HepG2 (cell line): ENCODE results near the gene ANKRD12. TPM values are rescaled to one million over a fixed set of nuclear protein-coding genes. Genes with fewer than 3 reads are reported as not detected.

Experiments used
- HNF1A ChIP-seq, 2 experiments: sonication (generic) in 1 of 2; formaldehyde crosslinking in 1 of 2; IDR thresholded peaks; 2 replicates each; pipeline versions ENCODE4 v1.4.0 to v1.6.1; 2016 to 2020; ENCODE audit warnings: borderline replicate concordance in 1 of 2, low read depth in 1 of 2, mild to moderate bottlenecking in 1 of 2, missing genetic modification reagents in 1 of 2
- NR2F2 ChIP-seq: IDR thresholded peaks from 2 replicates; pipeline ENCODE4 v1.6.1; 2012; ENCODE audit warnings: low read depth, inconsistent platforms, borderline replicate concordance
- PATZ1 ChIP-seq: sonication (generic); formaldehyde crosslinking; IDR thresholded peaks from 2 replicates; pipeline ENCODE4 v1.4.0; 2020; ENCODE audit warnings: missing genetic modification reagents
- PRPF4 ChIP-seq: fragments of 200-400 bp; formaldehyde crosslinking; IDR thresholded peaks from 2 replicates; pipeline ENCODE4 v1.6.1; 2016; ENCODE audit warnings: low read length, low read depth; ENCODE audit not compliant: poor library complexity, severe bottlenecking
- SAP130 ChIP-seq: IDR thresholded peaks from 2 replicates; pipeline ENCODE4 v1.6.1; 2016; ENCODE audit warnings: low read depth
- ZBTB4 ChIP-seq: sonication (generic); formaldehyde crosslinking; IDR thresholded peaks from 2 replicates; pipeline ENCODE4 v1.4.0; 2020; ENCODE audit warnings: missing genetic modification reagents, mild to moderate bottlenecking, borderline replicate concordance
- ZNF710 ChIP-seq: sonication (generic); formaldehyde crosslinking; IDR thresholded peaks from 2 replicates; pipeline ENCODE4 v1.5.0; 2020; ENCODE audit warnings: mild to moderate bottlenecking, missing genetic modification reagents, borderline replicate concordance
- polyA plus RNA-seq, 8 experiments: library from polyadenylated mRNA; depleted of rRNA in 3 of 8; stranded (reverse) in 7 of 8; unstranded in 1 of 8; fragments of >200 nt; fragmentation: Illumina TruSeq in 4 of 8; extraction: Trizol in 4 of 8; gene quantifications; 2 replicates each; pipeline versions ENCODE4 v1.2.1 to v1.2.3, GENCODE V29; 2011 to 2016; ENCODE audit warnings: low read depth in 4 of 8, missing spikeins in 1 of 8, mixed read lengths in 1 of 8; ENCODE audit not compliant: insufficient read depth in 1 of 8
- total RNA-seq, 5 experiments: library from RNA; depleted of rRNA; stranded (reverse); fragments of >200 nt; fragmentation: Illumina TruSeq; extraction: Trizol; gene quantifications; 2 replicates each; pipeline ENCODE4 v1.2.3, GENCODE V29; 2016; ENCODE audit warnings: low read depth in 1 of 5
- TF ChIP-seq, protein P1 (sequence below): sonication (generic); formaldehyde crosslinking; conservative IDR thresholded peaks from 2 replicates; pipeline ENCODE4 v1.8.0; 2022; ENCODE audit warnings: low read depth, missing genetic modification reagents
- TF ChIP-seq, protein P2 (sequence below): sonication (generic); formaldehyde crosslinking; conservative IDR thresholded peaks from 2 replicates; pipeline ENCODE4 v1.4.0; 2020; ENCODE audit warnings: mild to moderate bottlenecking, missing genetic modification reagents, moderate library complexity

Gene ANKRD12
- total and polyA plus RNA-seq, 2 of the 13 experiments (the other 11 are each of a cell fraction or from before 2014, with no cell fraction given): 6.0 to 23.2 TPM

DNA sequence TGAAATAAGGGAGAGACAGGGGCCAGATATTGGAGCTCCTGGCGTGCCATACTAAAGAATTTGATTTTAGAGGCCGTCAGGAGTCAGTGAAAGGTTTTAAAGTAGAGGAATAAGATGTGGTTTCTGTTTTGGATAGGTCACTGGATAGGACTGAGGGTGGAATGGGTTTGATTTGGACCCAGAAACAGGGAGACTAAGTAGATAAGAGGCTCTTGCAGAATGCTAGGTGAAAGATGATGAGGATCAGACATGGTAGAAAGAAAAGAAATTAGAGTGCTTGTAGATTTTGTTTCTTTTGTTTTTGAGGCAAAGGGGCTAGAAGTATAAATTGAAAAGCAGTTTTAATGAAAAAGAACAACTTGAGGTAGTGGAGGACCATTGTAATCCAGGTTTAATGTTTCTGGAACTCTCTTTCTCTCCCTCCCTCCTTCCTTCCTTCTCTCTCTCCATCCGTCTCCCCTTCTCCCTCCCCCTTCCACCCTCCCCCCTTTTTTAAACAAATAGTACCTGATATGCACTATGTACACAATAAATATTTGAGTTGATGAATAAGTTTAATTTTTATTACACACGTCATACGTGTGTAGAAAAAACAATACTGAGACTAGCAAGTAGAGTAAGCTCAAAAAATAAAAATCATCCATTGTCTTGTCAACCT, 32.2 kb upstream of the ANKRD12 start (continued):
- TF ChIP-seq ZBTB4 (CRISPR knock-in tag): no peak
- TF ChIP-seq SAP130 (CRISPR knock-in tag): peak; percentile 41
- TF ChIP-seq ZNF710: peak; percentile 92
- peak; percentile 37; the same call in 1 of the 2 replicates for TF ChIP-seq PATZ1 (CRISPR knock-in tag)
- TF ChIP-seq, protein P1, sequence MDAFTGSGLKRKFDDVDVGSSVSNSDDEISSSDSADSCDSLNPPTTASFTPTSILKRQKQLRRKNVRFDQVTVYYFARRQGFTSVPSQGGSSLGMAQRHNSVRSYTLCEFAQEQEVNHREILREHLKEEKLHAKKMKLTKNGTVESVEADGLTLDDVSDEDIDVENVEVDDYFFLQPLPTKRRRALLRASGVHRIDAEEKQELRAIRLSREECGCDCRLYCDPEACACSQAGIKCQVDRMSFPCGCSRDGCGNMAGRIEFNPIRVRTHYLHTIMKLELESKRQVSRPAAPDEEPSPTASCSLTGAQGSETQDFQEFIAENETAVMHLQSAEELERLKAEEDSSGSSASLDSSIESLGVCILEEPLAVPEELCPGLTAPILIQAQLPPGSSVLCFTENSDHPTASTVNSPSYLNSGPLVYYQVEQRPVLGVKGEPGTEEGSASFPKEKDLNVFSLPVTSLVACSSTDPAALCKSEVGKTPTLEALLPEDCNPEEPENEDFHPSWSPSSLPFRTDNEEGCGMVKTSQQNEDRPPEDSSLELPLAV (CRISPR knock-in tag): no peak
- no peak for TF ChIP-seq NR2F2
- TF ChIP-seq PRPF4: no peak
- no peak for TF ChIP-seq HNF1A (IDR thresholded peaks at IDR 0.05; ENCODE audit: low read depth)
- TF ChIP-seq HNF1A (CRISPR knock-in tag; IDR thresholded peaks at IDR 0.05; ENCODE audit: borderline replicate concordance): no peak
- TF ChIP-seq, protein P2, sequence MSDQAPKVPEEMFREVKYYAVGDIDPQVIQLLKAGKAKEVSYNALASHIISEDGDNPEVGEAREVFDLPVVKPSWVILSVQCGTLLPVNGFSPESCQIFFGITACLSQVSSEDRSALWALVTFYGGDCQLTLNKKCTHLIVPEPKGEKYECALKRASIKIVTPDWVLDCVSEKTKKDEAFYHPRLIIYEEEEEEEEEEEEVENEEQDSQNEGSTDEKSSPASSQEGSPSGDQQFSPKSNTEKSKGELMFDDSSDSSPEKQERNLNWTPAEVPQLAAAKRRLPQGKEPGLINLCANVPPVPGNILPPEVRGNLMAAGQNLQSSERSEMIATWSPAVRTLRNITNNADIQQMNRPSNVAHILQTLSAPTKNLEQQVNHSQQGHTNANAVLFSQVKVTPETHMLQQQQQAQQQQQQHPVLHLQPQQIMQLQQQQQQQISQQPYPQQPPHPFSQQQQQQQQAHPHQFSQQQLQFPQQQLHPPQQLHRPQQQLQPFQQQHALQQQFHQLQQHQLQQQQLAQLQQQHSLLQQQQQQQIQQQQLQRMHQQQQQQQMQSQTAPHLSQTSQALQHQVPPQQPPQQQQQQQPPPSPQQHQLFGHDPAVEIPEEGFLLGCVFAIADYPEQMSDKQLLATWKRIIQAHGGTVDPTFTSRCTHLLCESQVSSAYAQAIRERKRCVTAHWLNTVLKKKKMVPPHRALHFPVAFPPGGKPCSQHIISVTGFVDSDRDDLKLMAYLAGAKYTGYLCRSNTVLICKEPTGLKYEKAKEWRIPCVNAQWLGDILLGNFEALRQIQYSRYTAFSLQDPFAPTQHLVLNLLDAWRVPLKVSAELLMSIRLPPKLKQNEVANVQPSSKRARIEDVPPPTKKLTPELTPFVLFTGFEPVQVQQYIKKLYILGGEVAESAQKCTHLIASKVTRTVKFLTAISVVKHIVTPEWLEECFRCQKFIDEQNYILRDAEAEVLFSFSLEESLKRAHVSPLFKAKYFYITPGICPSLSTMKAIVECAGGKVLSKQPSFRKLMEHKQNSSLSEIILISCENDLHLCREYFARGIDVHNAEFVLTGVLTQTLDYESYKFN (CRISPR knock-in tag): peak; percentile 28
